Glomerular visceral epithelial cell (primary cell): ENCODE results near the gene LENG8.
A peak's percentile ranks its signal among the peaks of the same experiment; 100 is the strongest.
"Not testable (repeated sequence)": the region's sequence is repeated elsewhere in the genome, so short reads cannot be mapped to it uniquely, and the experiment has no call there.

Source experiments
- DNase-seq: peaks from one replicate; pipeline ENCODE4 v3.0.0-alpha.2; 2016; ENCODE audit errors: extremely low spot score

Gene LENG8

DNA sequence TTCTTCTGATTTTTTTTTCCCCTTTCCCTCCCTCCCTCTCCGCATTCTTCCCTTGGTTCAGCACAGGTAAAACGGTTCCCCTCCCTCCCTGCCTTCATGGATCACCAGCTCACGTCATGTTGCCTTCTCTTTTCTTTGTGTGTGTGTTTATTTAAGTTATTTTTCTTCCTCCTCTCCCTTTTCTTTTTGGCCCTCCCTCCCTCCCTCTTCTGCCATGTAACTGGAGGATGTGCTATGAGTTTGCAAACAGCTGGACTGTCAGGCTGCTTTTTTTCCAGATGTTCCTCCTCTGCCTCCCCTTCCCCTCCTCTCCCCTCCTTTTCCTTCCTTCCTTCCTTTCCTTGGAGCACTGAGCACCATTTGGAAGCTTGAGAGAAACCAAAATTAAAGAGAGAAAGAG lies 12.6 kb downstream of the LENG8 start:
- DNase-seq, result no peak

DNA sequence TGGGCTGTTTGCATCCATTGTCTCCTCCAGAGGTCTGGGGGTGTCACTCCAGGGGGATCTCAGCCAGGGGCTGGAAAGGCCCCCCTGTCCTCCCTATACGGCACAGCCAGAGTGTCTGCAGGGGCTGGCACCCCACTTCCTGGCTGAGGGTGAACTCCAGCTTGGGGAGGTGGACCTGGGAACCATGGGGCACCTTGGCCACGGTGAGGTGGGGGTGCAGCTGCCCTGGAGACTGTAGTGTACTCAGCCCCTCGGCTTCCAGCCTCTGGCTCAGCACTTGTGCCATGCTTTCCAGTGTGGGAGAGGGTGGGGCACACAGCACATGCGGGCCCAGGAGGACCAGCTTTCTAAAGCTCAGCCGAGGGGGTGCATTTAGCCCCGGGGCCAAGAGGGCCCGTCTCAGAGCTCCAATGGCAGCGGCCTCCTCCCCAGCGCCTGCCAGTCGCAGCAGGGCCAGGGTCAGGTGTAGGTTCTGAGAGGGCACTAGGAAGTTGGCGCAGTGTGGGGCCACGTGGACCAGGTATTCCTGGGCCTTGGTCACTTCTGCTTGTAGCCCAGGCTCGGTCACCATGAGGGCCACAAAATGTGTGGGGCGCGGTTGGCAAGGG lies 13.2 kb downstream of the LENG8 start:
- no peak for DNase-seq

DNA sequence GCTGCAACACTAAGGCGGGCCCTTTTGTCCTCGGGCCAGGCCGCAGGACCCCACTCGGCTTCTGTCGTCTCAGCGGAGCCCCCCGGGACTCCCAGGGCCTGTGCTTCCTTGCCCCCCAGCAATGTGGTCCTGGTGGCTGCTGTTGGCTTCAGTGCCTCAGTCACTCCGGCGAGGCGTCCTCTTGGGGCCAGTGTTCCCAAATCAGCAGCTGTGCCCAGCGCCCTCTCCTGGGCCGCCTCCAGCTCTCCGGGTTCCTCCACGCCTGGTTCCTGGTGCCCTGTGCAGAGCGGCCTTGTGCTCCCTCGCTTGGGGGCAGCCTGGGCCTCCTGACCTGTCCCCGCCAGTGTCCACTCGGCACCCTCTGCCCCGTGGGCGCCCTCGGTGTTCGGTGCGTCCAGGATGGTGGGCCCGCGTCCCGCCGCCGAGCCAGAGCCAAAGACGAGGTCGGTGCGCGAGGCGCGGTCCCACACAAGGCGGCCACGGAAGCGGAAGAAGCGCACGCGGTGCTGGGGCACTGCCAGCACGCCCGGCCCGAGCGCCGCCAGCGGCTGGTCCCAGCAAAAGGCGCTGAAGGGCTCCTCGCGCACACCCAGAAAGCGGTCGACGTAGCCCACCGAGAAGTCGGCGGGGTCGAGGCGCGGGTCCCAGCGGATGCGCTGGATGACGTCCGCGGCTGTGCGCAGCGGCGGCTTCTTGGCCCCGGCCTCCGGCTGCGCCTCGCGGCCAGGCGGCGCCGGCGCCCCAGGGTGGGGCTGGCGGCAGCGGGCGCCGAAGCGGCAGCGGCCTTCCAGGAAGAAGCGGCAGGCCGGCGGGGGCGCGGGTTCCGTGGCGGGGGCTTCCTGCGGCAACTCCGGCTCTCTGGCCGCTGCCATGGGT lies 13.9 kb downstream of the LENG8 start:
- DNase-seq, result peak; percentile 41

DNA sequence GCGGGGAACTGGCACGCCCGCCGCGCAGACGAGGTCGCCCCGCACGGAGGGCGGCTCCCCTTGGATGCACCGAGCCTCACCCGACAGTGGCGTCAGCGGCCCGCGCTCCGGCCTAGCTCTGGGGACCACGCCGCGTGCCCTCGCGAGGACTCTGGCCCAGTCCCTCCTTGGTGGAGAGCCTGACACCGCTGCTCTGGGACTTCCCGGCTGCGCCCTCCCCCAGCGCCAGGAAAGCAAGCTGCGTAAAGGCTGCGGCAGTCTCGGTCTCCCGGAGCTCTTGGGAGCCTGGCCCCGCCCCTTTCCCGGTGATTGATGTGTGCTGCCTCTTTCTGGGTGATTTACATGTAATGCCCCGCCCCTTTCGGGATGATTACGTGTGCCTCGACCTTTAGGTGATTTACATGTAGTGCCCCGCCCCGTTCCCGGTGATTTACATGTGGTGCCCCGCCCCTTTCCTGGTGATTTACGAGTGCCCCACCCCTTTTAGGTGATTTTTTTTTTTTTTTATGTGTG lies 14.6 kb downstream of the LENG8 start, which contains the start of gene LENG9:
TSS of gene LENG9 (minus strand) at position 248 of the 513 bp plus-strand sequence. CDS start 252 bp downstream, outside the sequence.
- peak; percentile 97 for DNase-seq

DNA sequence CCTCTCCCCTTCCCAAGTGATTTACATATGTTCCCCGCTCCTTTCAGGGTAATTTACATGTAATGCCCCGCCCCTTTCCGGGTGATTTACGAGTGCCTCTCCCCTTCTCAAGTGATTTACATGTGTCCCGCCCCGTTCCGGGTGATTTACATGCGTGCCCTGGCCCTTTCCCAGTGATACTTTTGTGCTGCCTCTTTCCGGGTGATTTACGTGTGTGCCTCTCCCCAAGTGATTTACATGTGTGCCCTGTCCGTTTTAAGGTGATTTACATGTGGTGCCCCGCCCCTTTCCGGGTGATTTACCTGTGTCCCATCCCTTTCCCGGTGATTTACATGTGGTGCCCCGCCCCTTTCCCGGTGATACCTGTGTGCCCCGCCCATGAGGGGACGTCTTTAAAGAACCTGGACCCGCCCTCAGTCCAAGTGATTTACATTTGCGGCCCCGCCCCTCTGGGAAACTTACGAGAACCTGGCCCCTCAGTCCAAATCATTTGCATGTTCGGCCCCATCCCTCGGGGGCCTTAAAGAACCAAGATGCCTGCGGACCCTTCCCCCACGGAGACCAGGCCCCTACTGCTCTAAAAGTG lies 15.1 kb downstream of the LENG8 start:
- peak; percentile 93 for DNase-seq

DNA sequence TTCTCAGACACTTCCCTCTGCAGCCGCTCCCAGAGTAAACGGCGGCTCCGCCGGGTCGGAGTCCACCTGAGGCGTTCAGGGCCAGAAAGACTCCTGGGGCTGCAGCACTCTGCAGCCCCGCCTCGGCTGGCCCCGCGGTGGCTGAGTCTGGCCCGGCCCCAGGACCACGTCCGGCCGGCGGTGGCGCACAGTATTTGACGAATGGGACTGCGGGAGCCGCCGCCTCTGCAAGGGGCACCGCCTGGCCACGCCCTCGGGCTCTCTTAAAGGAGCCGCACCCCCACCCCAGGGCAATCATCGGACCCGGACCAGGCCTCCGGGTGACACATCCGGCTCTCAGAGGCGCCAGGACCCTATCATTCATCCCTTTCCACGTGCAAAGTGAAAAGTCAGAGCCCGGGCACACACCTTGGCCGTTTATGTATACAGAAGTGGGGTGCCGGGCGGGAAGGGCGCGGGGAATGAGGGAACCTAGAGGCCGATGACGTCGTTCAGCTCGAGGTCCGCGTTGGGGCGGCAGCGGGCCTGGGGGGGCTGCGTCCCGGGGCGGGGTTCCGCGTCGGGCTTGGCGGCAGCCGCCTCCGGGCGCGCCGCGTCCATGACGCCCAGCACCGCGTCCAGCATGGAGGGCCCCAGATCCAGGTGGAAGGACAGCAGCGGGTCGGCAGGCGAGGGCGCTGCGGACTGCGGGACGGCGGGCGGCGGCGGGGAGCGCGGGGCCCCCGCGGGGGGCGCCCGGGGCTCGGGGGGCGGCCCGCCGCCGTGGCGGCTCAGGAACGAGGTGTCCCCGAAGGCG lies 15.8 kb downstream of the LENG8 start:
- DNase-seq, result peak; percentile 88

DNA sequence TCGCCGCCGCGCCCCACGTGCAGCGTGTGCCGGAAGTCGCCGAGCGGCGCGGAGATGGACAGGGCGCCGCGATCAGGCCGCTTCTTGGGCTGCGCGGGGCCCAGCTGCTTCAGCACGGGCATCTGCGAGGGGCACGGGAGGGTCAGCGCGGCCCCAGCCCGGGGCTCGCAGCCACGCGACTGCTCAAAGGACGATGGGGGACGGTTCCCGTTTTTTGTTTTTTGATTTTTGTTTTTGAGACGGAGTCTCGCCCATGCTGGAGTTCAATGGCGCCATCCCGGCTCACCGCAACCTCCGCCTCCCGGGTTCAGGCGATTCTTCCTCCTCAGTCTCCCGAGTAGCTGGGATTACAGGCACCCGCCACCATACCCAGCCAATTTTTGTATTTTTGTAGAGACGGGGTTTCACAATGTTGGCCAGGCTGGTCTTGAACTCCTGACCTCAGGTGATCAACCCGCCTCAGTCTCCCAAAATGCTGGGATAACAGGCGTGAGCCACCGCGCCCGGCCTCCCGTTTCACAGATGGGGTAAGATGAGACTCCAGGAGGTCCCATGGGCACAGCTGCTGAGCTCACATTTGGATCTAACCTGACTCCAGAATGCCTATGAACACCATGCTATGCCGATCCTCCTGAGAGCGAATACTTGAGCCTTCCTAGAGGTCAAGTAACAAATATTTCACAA lies 16.6 kb downstream of the LENG8 start:
- DNase-seq, result no peak

DNA sequence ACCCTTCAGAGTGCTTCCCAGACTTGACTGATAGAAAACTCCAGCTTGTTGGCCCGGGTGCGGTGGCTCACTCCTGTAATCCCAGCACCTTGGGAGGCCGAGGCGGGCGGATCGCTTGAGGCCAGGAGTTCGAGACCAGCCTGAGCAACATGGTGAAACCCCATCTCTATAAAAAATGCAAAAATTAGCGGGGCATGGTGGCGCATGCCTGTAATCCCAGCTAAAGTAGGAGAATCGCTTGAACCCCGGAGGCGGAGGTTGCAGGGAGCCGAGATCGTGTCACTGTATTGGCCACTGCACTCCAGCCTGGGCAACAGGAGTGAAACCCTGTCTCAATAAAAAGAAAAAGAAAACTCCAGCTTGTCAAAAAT lies 17.1 kb downstream of the LENG8 start:
- not testable (repeated sequence) for DNase-seq

DNA sequence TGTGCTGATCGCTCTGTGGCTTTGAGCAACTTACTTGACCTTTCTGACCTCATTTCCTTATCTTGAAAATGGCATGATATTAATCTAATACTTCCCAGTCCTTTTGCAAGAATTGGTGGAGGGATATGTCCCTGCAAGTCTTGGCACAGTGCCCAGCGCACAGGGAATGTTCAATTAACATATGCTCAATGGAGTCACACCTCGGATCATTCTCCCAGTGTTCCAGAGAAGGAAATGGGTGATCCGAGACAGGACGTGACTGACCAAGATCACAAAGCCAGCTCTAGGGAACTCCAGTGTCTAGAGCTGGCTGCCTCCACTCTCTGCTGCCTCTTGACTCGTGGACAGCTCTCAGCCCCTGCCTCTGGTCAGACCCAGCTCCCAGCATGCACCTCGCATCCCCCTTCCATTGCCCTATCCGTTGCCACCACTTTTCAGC lies 20.5 kb downstream of the LENG8 start:
- DNase-seq, result no peak

DNA sequence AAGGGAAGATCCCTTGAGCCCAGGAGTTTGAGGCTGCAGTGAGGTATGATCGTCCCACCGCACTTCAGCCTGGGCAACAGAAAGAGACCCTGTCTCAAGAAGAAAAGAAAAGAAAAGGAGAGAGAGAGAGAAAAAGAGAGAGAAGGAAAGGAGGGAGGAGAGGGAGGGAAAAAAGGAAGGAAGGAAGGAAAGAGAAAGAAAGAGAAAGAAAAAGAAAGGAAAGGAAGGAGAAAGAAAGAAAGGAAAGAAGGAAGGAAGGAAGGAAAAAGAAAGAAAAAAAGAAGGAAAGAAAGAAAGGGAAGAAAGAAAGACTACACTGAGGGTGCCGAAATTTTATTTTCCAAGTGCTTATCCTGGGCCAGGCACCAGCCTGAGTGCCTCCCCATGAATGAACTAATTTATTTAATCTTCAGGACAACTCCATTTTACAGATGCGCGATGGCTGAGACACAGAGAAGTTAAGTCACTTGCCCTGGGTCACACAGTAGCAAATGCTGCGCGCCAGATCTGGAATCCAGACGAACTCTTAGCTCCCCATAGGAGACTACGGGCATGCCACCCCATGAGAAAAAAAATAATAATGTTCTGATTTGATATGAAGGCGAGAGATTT lies 21.4 kb downstream of the LENG8 start:
- no peak for DNase-seq

DNA sequence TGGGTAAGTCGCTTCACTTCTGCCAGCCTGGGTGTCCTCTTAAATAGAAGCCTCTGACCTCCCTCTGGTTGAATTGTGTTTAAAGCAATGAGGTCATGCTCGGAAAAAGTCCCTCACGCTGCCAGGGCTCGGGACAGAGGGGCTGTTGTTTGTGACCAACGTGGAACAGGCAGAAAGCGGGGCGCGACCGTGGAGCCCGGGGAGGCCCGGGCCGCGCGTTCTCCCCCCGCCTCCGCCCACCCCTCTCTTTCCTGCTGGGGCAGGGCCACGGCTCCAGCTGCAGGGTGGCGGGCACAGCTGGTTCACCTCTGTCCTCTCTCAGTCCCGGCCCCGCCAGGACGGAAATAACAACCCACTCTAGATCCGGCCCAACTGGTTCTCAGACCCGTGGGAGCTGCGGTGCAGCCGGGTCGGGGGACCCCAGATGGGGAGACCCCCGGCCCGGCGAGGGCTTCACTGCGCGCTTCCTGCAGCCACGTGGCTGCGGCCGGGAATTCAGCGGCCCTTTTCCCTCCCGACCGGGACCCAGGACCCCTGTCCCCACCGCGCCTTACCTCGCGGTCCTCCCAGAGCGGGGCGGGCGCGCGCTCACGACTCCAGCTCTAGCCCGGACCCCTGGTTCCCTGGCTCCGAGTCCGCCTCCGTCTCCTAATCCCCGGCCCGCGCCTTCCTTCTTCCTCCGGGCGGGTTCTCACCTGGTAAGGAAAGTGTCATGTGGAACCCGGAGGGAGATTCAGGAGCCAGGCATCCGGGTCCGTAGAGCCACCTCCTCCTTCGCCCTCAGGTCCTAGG lies 22.2 kb downstream of the LENG8 start:
- no peak for DNase-seq

DNA sequence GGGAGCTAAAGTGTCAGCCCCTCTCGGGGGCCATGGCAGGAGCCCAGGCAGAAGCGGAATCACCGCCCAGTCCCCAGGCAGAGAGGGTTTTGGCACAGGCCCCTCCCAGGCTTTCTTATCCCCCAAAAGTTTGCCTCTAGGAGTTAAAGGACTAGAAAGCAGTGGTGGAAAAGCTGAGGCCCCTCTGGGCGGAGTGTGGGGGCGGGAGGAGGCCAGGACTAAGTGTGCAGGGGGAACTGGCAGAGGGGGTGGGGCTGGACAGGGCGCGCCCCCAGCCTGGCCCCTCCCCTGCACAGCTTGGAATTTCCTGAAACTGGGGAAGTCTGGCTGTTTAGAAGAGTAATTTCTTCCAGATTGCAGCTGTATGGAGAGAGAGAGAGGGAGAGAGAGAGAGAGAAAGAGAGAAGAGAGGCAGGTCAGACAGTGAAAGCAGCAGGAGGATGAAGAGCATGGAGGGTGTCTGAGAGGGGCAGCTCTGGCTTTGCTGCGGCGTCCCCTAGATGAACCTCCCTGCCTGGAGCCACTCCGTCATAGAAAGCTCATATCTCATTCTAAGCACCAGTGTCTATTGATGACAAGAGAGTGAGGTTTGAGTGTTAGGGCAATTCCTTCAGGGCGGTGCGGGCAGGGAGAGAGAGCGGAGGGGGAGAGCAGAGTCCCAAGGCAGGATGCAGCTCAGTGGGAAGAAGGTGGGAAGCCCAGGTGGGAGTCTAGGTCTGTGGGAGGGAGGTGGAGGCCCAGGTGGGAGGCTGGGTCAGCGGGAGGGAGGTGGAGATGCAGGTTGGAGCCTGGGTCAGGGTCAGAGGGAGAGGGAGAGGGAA lies 24.3 kb downstream of the LENG8 start, which contains the start of gene CDC42EP5:
TSS of gene CDC42EP5 (minus strand) at position 226 of the 821 bp plus-strand sequence. CDS start 7,749 bp downstream, outside the sequence.
- peak; percentile 52 for DNase-seq

DNA sequence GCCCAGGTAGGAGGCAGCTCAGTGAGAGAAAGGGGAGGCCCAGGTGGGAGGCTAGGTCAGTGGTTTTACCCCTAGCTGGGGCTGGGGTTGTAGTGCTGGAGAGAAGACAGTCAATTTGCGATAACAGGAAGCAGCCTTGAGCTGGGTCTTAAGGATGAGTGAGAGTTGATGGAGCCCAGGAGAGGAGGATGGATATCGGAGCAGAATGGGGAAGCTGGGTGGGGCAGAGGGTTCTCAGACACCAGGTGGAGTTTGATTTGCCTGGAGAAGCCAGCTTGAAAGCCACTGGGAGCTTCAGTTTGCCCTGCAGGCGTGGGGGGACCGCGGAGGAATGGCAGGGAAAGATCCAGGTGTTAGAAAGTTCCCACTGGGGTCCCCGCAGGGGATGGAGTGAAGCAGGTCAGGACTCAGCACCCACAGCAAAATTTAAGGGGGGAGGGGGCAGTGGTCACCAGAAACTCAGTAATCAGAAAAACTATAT lies 24.9 kb downstream of the LENG8 start:
- DNase-seq, result no peak

DNA sequence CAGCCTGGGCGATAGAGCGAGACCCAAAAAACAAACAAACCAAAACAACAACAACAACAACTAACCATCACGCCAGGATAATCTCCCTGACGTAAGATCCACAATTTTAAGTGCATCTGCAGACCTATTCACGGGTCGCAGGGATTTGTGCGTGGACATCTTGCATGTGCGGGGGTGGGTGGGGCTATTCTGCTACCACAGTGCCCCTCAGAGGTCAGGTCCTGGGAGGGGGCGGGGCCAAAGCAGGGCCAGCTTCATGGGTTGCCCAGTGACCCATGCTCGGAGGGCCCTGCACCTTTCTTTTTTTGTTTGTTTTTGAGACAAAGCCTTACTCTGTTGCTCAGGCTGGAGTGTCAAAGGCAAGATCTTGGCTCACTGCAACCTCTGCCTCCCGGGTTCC lies 26.7 kb downstream of the LENG8 start:
- no peak for DNase-seq

DNA sequence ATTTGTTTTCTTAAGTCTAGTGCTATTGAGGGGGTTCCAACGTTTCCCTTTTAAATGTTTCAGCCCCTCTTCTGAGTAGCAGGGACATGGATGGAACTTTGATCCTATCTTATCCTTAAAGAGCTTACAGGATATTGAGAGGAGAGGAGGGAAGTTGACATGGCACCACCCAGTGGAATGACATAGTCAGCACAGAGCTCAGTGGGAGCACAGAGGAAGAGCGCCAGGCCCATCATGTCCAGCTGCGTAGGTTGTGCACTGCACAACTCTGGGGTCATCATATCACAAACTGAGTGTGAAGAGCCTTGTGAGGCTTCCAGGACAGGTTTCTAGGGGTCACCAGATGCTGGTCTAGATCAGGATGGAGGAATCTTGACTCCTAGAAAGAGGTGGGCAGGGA lies 28.7 kb downstream of the LENG8 start:
- no peak for DNase-seq

DNA sequence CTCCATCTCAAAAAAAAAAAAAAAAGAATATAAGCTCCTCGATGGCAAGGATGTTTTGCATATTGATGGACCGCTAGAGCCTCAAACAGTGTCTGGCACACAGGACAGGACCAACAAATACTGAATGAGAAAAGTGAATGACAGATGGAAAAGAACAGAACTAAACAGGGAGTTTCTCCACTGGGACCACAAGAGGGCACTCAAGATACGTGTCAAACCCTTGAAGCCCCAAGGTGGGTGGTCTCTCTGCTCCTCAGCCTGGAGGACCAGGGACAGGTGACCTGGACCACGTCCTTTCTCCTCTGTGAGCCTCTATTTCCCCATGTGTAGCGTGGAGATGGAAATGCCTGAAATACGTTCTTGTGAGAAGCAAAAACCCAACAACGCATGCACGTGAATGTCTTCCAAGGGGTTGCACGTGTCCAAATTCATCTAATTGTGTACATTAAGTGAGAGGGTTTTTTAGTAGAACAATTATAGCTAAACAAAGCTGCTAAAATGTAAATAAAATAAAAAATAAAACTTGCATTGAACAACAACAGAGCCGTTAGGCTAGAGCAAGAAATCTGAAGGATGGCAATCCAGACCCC lies 29.8 kb downstream of the LENG8 start:
- DNase-seq, result peak; percentile 43

DNA sequence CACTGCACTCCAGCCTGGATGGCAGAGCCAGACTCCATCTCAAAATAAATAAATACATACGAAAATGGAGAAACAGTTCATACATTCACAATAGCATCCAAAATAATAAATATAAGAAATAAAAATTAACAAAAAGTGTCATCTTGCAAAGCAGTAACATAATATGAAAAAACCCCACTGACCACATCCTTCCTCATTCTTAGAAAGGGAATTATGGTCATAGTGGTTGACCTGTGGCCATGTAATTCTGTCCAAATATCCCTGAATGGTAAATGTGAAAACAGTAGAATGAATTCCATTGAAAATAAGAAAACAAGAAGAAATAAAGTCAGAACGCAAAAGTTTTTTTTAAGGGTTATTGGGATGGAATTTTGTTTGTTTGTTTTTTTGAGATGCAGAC lies 31.1 kb downstream of the LENG8 start:
- DNase-seq, result no peak

DNA sequence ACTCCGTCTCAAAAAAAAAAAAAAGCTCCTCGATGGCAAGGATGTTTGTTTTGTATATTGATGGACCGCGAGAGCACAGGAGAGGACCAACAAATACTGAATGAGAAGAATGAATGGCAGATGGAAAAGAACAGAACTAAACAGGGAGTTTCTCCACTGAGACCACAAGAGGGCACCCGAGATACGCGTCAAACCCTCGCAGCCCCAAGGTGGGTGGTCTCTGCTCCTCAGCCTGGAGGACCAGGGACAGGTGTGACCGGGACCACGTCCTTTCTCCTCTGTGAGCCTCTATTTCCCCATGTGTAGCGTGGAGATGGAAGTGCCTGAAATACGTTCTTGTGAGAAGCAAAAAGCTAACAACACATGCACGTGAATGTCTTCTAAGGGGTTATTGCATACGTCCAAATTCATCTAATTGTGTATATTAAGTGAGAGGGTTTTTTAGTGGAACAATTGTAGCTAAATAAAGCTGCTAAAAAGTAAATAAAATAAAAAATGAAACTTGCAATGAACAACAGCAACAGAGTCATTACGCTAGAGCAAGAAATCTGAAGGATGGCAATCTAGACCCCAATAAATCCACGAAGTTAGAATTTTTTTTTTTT lies 32.4 kb downstream of the LENG8 start:
- peak; percentile 46 for DNase-seq
